HS-27A (cell line): Measurements from ENCODE around the gene DMP1.
"Not testable (repeated sequence)": the region's sequence is repeated elsewhere in the genome, so short reads cannot be mapped to it uniquely, and the experiment has no call there.

Experiments
- DNase-seq: peaks from one replicate; pipeline ENCODE4 v3.0.0-alpha.2; 2012; ENCODE audit warnings: low read depth, missing footprints

Gene DMP1

GRCh38 chr4:87688316-87688715 lies 38.2 kb downstream of the DMP1 start:
- no peak for DNase-seq

- DNase-seq: not testable (repeated sequence)
These were observed 40.9 kb downstream of the DMP1 start for GRCh38 chr4:87690947-87691346.

GRCh38 chr4:87692060-87692459 lies 42.0 kb downstream of the DMP1 start:
- not testable (repeated sequence) for DNase-seq

GRCh38 chr4:87697272-87697671 lies 47.2 kb downstream of the DMP1 start:
- no peak for DNase-seq

- DNase-seq: no peak
These were observed 47.9 kb downstream of the DMP1 start for GRCh38 chr4:87697945-87698344.

GRCh38 chr4:87698394-87698793 lies 48.3 kb downstream of the DMP1 start:
- no peak for DNase-seq

- DNase-seq: no peak
These were observed 53.9 kb downstream of the DMP1 start for GRCh38 chr4:87704001-87704400.

GRCh38 chr4:87707279-87707918 lies 57.3 kb downstream of the DMP1 start:
- DNase-seq: no peak
